Stimulated activated CD8-positive, alpha-beta memory T cell treated with anti-CD3 and anti-CD28 coated beads, Interleukin-12 subunit alpha, Interleukin-12 subunit beta, amount 100 ng/mL, for 24 hours (primary cell): ENCODE data around the gene KIRREL3.

ENCODE experiments used
- DNase-seq: peaks from one replicate; pipeline ENCODE4 v3.0.0-alpha.2; 2020; ENCODE audit errors: extremely low read depth

Gene KIRREL3

GRCh38 chr11:126487711-126488110 lies 512.9 kb downstream of the KIRREL3 start:
- DNase-seq, result no peak

- no peak for DNase-seq
These were observed 514.5 kb downstream of the KIRREL3 start for GRCh38 chr11:126485986-126486635.

- no peak for DNase-seq
These were observed 515.4 kb downstream of the KIRREL3 start for GRCh38 chr11:126485021-126485792.

- DNase-seq, result no peak
These were observed 516.3 kb downstream of the KIRREL3 start for GRCh38 chr11:126484266-126484665.

GRCh38 chr11:126483621-126484195 lies 516.9 kb downstream of the KIRREL3 start:
- no peak for DNase-seq

- DNase-seq, result no peak
These were observed 517.9 kb downstream of the KIRREL3 start for GRCh38 chr11:126482586-126483108.

GRCh38 chr11:126481303-126481680 lies 519.3 kb downstream of the KIRREL3 start:
- no peak for DNase-seq

- peak; percentile 25 for DNase-seq
These were observed 519.9 kb downstream of the KIRREL3 start for GRCh38 chr11:126480410-126481302.

GRCh38 chr11:126480015-126480409 lies 520.6 kb downstream of the KIRREL3 start:
- DNase-seq, result no peak

- no peak for DNase-seq
These were observed 521.2 kb downstream of the KIRREL3 start for GRCh38 chr11:126479178-126479930.

GRCh38 chr11:126478466-126478865 lies 522.1 kb downstream of the KIRREL3 start:
- no peak for DNase-seq

GRCh38 chr11:126477535-126478305 lies 522.9 kb downstream of the KIRREL3 start:
- no peak for DNase-seq

- DNase-seq, result no peak
These were observed 523.6 kb downstream of the KIRREL3 start for GRCh38 chr11:126476977-126477376.

GRCh38 chr11:126476266-126476924 lies 524.2 kb downstream of the KIRREL3 start:
- no peak for DNase-seq

GRCh38 chr11:126475014-126475991 lies 525.3 kb downstream of the KIRREL3 start:
- DNase-seq, result no peak

- DNase-seq, result no peak
These were observed 526.4 kb downstream of the KIRREL3 start for GRCh38 chr11:126474220-126474619.

- no peak for DNase-seq
These were observed 527.3 kb downstream of the KIRREL3 start for GRCh38 chr11:126473269-126473668.

GRCh38 chr11:126469311-126469710 lies 531.3 kb downstream of the KIRREL3 start:
- no peak for DNase-seq
